Spinal cord (tissue), 10 donors: ENCODE data around the gene IL1F10. TPM values are rescaled to one million over a fixed set of nuclear protein-coding genes. Genes with fewer than 3 reads are reported as not detected.
"Not testable (repeated sequence)": the region's sequence is repeated elsewhere in the genome, so short reads cannot be mapped to it uniquely, and the experiment has no call there.

Source experiments
- DNase-seq, 6 donors: peaks; one replicate each; pipeline versions ENCODE4 v3.0.0 to v3.0.0-alpha.2; 2013 to 2015; ENCODE audit warnings: low spot score in 6 of 6, low read depth in 4 of 6
- H3K27ac ChIP-seq: one replicate; pipeline ENCODE4 v1.5.1; 2013; ENCODE audit warnings: low read depth, low read length, control low read depth
- H3K27me3 ChIP-seq: one replicate; pipeline ENCODE4 v1.6.1; 2013; ENCODE audit warnings: low read length; ENCODE audit not compliant: control insufficient read depth, insufficient read depth
- H3K36me3 ChIP-seq: one replicate; pipeline ENCODE4 v1.6.1; 2013; ENCODE audit warnings: low read length; ENCODE audit not compliant: control insufficient read depth, insufficient read depth
- H3K4me1 ChIP-seq: one replicate; pipeline ENCODE4 v1.6.1; 2013; ENCODE audit warnings: low read length; ENCODE audit not compliant: control insufficient read depth, insufficient read depth
- H3K4me3 ChIP-seq: one replicate; pipeline ENCODE4 v1.5.1; 2013; ENCODE audit warnings: low read depth, low read length, control low read depth
- H3K9me3 ChIP-seq: one replicate; pipeline ENCODE4 v1.6.1; 2013; ENCODE audit warnings: low read length; ENCODE audit not compliant: control insufficient read depth, insufficient read depth
- WGBS: methylation state at CpG from one replicate; pipeline ENCODE4 v1.1.5; 2013; ENCODE audit warnings: missing lambda C conversion rate; ENCODE audit not compliant: insufficient coverage; 5-methylcytosine and 5-hydroxymethylcytosine counted together
- polyA plus RNA-seq, 2 donors: library from polyadenylated mRNA; unstranded; fragments of 120-200 nt; gene quantifications; one replicate each; pipeline ENCODE4 v1.2.1, GENCODE V29; 2013; ENCODE audit not compliant: insufficient read length in 2 of 2
- total RNA-seq, 2 donors: library from RNA; depleted of rRNA in 1 of 2; stranded (reverse); fragments of 120-200 nt in 1 of 2; fragments of >200 nt in 1 of 2; gene quantifications; one replicate each; pipeline versions ENCODE4 v1.2.3 to v1.2.4, GENCODE V29; 2013 to 2014
- donor health status: healthy.

IL1F10 gene
- total and polyA plus RNA-seq, 4 donors, result not detected

DNA sequence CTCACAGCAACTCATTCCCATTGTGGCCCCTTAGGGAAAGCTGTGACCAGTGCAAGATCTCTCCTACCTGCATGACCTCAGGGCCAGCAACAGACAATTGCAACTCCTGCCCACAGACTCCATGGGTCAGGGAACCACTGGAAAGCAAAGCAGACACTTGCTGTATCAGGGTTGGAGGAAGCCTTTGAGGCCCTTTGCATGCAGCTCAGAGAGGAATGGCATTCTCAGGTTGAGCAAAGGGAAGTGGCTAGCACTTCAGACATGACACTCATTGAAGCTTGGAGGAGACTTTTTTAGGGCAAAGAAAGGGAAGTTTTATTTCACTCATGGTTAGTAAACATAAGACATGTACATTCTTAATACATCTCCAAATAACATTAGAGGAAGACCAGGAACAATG, 22.1 kb downstream of the IL1F10 start:
- no peak for DNase-seq
- Histone ChIP-seq H3K36me3 (no peaks in the 10 kb centered on the region), H3K27me3 (no peaks in the 10 kb centered on the region), H3K4me1 (no peaks in the 10 kb centered on the region), H3K27ac (no peak overlapping the region), H3K4me3 (no peak overlapping the region), H3K9me3 (no peaks in the 10 kb centered on the region)

DNA sequence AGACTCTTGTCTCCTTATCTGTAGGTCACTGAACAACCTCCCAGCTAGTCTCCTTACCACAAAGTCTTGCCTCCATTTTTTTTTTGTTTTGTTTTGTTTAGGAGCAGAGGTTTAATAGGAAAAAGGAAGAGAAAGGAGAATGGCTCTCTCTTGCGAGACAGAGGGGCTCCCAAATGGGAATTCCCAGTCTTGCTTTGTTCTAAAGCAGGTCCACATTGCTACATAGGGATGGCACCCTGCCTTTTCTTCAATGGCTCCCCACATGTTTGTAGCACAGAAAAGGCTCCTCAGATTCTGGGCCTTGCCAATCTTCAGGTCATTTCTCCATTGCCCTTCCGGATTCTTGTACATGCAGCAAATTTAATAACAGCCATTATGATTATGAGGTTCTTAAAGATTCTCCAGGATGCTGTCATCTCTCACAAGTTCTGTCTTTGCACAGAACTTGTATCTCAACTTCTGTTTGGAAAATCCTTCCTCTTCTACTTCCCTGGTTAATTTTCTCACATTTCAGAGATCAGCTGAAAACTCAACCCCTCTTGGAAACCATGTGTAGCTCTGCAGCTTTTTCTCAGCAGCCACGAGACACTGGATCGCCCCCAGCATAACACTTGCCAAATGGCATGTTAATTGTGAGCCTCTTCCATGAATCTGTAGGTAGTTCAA, 23.6 kb downstream of the IL1F10 start:
- H3K27ac ChIP-seq, result no peak overlapping the region
- H3K36me3 ChIP-seq, result no peaks in the 10 kb centered on the region
- 90% methylated on average over 2 of the region's 4 CpGs for WGBS
- H3K4me1 ChIP-seq, result no peaks in the 10 kb centered on the region
- H3K27me3 ChIP-seq, result no peaks in the 10 kb centered on the region
- no peak for DNase-seq
- no peaks in the 10 kb centered on the region for H3K9me3 ChIP-seq
- no peak overlapping the region for H3K4me3 ChIP-seq

DNA sequence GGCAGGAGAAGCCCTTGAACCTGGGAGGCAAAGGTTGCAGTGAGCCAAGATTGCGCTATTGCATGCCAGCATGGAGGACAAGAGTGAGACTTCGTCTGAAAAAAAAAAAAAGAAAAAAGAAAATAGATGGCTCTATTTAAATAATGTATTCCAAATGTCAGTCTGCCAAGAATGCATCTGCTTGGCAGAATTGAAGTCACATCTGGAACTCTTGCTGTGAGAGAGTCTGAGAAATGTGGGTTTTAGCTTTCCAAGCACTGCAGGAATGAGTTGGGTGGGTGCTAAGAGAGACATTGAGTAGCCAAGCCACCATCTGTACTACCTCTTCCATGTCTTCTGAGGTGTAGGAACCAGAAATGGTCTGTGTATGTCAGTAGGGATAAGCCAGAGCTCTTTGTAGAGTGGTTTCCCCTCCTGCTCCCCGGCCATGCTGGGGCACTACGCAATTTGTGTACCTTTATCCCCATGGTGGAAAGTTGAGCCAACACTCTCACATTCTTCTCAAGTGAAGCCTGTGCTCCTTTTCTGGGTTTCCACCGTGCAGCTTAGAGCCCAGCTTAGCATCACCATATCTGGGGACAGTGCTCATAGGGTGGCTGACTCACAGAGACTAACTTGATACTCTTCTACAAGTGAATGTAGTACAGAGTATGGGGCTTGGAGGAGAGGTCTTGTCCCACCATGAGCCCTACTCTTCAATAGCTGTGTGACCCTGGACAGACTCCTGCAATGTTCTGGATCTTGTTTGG, 25.3 kb downstream of the IL1F10 start:
- Histone ChIP-seq H3K36me3 (no peaks in the 10 kb centered on the region), H3K9me3 (no peaks in the 10 kb centered on the region), H3K27ac (no peak overlapping the region), H3K27me3 (no peaks in the 10 kb centered on the region), H3K4me1 (no peaks in the 10 kb centered on the region), H3K4me3 (no peak overlapping the region)
- WGBS, result 94% methylated on average over 2 of the region's 5 CpGs
- peak in 1 of 6 donors; percentile 28 for DNase-seq

DNA sequence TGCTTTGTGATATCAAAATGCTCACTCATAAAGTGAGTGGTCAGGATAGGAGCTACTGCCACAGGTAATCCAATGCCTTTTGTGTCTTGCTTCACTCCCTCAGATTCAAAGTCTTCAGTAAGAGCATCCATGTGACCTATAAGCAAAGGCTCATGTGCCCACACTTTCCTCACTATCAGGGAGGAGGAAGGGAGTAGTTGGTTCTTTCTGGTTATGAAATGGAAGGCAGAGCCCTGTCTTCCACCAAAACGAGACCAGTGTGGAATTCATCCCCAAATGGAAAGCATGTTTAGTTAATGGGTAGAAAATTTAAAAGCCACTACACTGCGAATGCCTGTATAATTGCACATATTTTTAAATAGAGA, 25.8 kb downstream of the IL1F10 start:
- Histone ChIP-seq H3K27ac (no peak overlapping the region), H3K4me1 (no peaks in the 10 kb centered on the region), H3K36me3 (no peaks in the 10 kb centered on the region), H3K9me3 (no peaks in the 10 kb centered on the region), H3K4me3 (no peak overlapping the region), H3K27me3 (no peaks in the 10 kb centered on the region)
- DNase-seq, result no peak
- no CpG with 5 or more reads among the region's 2 CpGs for WGBS

DNA sequence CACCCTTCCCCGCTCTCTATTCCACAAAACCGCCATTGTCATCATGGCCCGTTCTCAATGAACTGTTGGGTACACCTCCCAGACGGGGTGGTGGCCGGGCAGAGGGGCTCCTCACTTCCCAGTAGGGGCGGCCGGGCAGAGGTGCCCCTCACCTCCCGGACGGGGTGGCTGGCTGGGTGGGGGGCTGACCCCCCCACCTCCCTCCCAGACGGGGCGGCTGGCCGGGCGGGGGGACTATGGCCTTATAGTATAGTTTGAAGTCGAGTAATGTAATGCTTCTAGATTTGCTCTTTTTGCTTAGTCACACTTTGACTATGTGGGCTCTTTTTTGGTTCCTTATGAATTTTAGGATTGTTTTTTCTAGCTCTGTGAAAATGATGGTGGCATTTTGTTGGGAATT, 28.5 kb downstream of the IL1F10 start:
- H3K4me3 ChIP-seq, H3K9me3 ChIP-seq, DNase-seq, H3K27ac ChIP-seq, H3K36me3 ChIP-seq, H3K27me3 ChIP-seq, H3K4me1 ChIP-seq: not testable (repeated sequence)
- WGBS, result no CpG with 5 or more reads among the region's 14 CpGs

DNA sequence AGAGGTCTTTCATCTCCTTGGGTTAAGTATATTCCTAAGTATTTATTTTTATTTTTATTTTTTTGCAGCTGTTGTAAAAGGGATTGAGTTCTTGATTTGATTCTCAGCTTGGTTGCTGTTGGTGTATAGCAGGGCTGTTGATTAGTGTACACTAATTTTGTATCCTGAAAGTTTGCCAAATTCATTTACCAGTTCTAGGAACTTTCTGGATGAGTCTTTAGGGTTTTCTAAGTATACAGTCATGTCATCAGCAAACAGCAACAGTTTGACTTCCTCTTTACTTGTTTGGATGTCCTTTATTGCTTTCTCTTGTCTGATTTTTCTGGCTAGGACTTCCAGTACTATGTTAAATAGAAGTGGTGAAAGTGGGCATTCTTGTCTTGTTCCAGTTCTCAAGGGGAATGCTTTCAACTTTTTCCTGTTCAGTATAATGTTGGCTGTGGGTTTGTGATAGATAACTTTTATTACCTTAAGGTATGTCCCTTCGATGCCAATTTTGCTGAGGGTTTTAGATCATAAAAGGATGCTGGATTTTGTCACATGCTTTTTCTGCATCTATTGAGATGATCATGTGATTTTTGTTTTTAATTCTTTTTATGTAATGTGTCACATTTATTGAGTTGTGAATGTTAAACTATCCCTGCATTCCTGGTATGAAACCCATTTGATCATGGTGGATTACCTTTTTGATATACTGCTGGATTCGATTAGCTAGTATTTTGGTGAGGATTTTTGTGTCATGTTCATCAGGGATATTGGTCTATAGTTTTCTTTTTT, 29.3 kb downstream of the IL1F10 start:
- not testable (repeated sequence) for H3K4me1 ChIP-seq, H3K36me3 ChIP-seq, H3K9me3 ChIP-seq, H3K27ac ChIP-seq, DNase-seq, H3K4me3 ChIP-seq, H3K27me3 ChIP-seq
- 40% methylated on average over 1 of the region's 2 CpGs for WGBS

DNA sequence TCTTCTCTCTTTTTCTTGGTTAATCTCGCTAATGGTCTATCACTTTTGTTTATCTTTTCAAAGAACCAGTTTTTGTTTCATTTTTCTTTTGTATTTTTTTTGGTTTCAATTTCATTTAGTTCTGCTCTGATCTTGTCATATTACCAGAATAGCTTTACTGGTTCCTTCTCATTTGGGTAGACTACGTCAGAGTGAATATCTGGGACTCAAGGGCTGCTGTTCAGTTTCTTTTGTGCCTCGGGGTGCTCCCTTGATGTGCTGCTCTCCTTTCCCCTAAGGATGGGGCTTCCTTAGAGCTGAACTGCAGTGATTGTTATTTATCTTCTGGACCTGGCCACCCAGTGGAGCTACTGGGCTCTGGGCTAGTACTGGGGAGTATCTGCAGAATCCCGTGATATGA, 30.3 kb downstream of the IL1F10 start:
- WGBS, result 82% methylated on average over 3 of the region's 4 CpGs
- Histone ChIP-seq H3K27me3 (no peaks in the 10 kb centered on the region), H3K36me3 (no peaks in the 10 kb centered on the region), H3K4me3 (no peak overlapping the region), H3K27ac (no peak overlapping the region), H3K9me3 (no peaks in the 10 kb centered on the region), H3K4me1 (no peaks in the 10 kb centered on the region)
- no peak for DNase-seq

DNA sequence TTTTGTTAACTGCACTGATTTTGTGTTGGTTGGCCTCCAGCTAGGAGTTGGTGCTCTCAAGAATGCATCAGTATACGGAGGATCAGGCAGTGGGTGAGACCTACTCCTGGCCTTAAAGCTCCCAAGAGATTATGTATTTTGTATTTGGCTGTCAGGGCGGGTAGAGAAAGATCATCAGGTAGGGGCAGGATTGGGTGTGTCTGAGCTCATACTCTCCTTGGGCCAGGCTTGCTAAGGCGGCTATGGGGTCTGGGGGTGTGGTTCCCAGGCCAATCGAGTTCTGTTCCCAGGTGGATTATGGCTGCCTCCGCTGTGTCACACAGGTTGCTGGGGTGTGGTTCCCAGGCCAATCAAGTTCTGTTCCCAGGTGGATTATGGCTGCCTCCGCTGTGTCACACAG, 30.8 kb downstream of the IL1F10 start:
- WGBS, result 95% methylated on average over 6 of the region's 6 CpGs
- Histone ChIP-seq H3K4me1 (no peaks in the 10 kb centered on the region), H3K27me3 (no peaks in the 10 kb centered on the region), H3K4me3 (no peak overlapping the region), H3K27ac (no peak overlapping the region), H3K36me3 (no peaks in the 10 kb centered on the region), H3K9me3 (no peaks in the 10 kb centered on the region)
- DNase-seq, result no peak

DNA sequence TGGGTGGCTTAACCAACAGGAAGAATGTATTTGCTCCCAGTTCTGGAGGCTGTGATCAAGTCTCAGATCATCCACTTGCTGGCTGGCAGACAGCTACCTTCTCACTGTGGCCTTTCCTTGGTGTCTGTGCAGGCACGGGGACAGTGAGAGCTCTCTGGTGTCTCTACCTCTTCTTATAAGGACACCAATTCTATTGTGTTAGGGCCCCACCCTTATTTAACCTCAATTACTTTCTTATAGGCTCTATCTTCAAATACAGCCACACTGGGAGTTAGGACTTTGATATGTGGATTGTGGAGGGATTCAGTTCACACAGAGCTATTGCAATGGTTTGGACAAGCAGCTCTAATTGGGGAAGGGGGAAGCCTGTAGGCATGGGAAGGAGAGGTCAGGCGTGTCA, 34.4 kb downstream of the IL1F10 start:
- Histone ChIP-seq H3K4me3 (no peak overlapping the region), H3K9me3 (no peaks in the 10 kb centered on the region), H3K27ac (no peak overlapping the region), H3K27me3 (no peaks in the 10 kb centered on the region), H3K36me3 (no peaks in the 10 kb centered on the region), H3K4me1 (no peaks in the 10 kb centered on the region)
- DNase-seq, result no peak
- 76% methylated on average over 2 of the region's 2 CpGs for WGBS

DNA sequence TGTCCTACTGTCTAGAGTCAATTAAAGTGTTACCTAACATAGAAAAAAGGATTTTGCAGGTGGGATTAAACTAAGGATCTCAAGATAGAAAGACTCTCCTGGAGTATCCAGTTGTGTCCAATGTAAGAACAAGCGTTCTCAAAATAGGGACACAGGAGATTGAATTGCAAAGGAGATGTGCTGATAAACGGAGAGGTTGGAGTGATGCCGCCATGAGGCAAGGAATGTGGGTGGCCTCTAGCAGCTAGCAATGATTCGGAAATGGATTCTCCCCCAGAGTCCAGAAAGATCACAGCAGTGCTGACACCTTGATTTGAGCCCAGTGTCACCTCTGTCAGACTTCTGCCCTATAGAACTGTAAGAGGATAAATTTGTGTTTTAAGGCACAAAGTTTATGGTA, 35.5 kb downstream of the IL1F10 start:
- no peak overlapping the region for H3K4me3 ChIP-seq
- H3K36me3 ChIP-seq, result no peaks in the 10 kb centered on the region
- H3K27me3 ChIP-seq, result no peaks in the 10 kb centered on the region
- H3K27ac ChIP-seq, result no peak overlapping the region
- DNase-seq, result no peak
- no peaks in the 10 kb centered on the region for H3K4me1 ChIP-seq
- 100% methylated on average over 4 of the region's 4 CpGs for WGBS
- H3K9me3 ChIP-seq, result no peaks in the 10 kb centered on the region
